K562 (cell line): Measurements from ENCODE around the gene CD4. TPM values are rescaled to one million over a fixed set of nuclear protein-coding genes. Genes with fewer than 3 reads are reported as not detected.

Experiments
- CBFA2T3 ChIP-seq: fragments of 450-650 bp; IDR thresholded peaks from 2 replicates; pipeline ENCODE4 v1.6.1; 2017
- CXXC5 ChIP-seq: fragments of 250-450 bp; sonication (Bioruptor Pico); IDR thresholded peaks from 2 replicates; pipeline ENCODE4 v1.8.0; 2022; ENCODE audit warnings: inconsistent platforms, mild to moderate bottlenecking, moderate library complexity
- ESRRB ChIP-seq: fragments of 250-450 bp; sonication (Bioruptor Pico); IDR thresholded peaks from 2 replicates; pipeline ENCODE4 v1.5.0; 2020; ENCODE audit warnings: mild to moderate bottlenecking, moderate library complexity, borderline replicate concordance
- ETV5 ChIP-seq: sonication (generic); formaldehyde crosslinking; IDR thresholded peaks from 2 replicates; pipeline ENCODE4 v1.4.0; 2020; ENCODE audit warnings: low read depth, mild to moderate bottlenecking, missing genetic modification reagents
- FOSL1 ChIP-seq: fragments of 200-800 bp; sonication (Bioruptor generic); conservative IDR thresholded peaks from 2 replicates; pipeline ENCODE4 v1.6.1; 2016; ENCODE audit warnings: missing genetic modification characterization, missing compliant biosample characterization
- FOXP1 ChIP-seq: sonication (generic); formaldehyde crosslinking; IDR thresholded peaks from 2 replicates; pipeline ENCODE4 v1.8.0; 2022; ENCODE audit warnings: mild to moderate bottlenecking, missing genetic modification reagents
- KLF1 ChIP-seq: fragments of 450-650 bp; IDR thresholded peaks from 2 replicates; pipeline ENCODE4 v1.6.1; 2016; ENCODE audit warnings: missing genetic modification characterization, missing compliant biosample characterization
- NBN ChIP-seq: fragments of 450-650 bp; IDR thresholded peaks from 2 replicates; pipeline ENCODE4 v1.6.1; 2016; ENCODE audit warnings: low read depth, mild to moderate bottlenecking
- OTX1 ChIP-seq: fragments of 450-650 bp; formaldehyde crosslinking; IDR thresholded peaks from 2 replicates; pipeline ENCODE4 v1.4.0; 2022; ENCODE audit warnings: mild to moderate bottlenecking
- PHF8 ChIP-seq: fragments of 200-600 bp; sonication (generic); IDR thresholded peaks from 2 replicates; pipeline ENCODE4 v1.6.1; 2012; ENCODE audit warnings: mixed run types, mild to moderate bottlenecking, inconsistent platforms, low read length, moderate library complexity, borderline replicate concordance
- STAG1 ChIP-seq: sonication (generic); formaldehyde crosslinking; IDR thresholded peaks from 2 replicates; pipeline ENCODE4 v1.5.0; 2020; ENCODE audit warnings: missing genetic modification reagents, borderline replicate concordance
- TFAP4 ChIP-seq: sonication (generic); formaldehyde crosslinking; IDR thresholded peaks from 2 replicates; pipeline ENCODE4 v1.8.0; 2022; ENCODE audit warnings: missing genetic modification reagents, mild to moderate bottlenecking, moderate library complexity, borderline replicate concordance
- XRCC3 ChIP-seq: fragments of 450-650 bp; IDR thresholded peaks from 2 replicates; pipeline ENCODE4 v1.6.1; 2017; ENCODE audit warnings: mild to moderate bottlenecking, moderate library complexity
- ZFX ChIP-seq: sonication (generic); formaldehyde crosslinking; IDR thresholded peaks from 2 replicates; pipeline ENCODE4 v1.8.0; 2022; ENCODE audit warnings: mild to moderate bottlenecking, missing genetic modification reagents, moderate library complexity
- ZNF780A ChIP-seq: fragments of 250-450 bp; sonication (Bioruptor Pico); IDR thresholded peaks from 2 replicates; pipeline ENCODE4 v1.5.0; 2021; ENCODE audit warnings: mild to moderate bottlenecking
- ZSCAN29 ChIP-seq: fragments of 450-650 bp; IDR thresholded peaks from 2 replicates; pipeline ENCODE4 v1.6.1; 2017
- polyA plus RNA-seq, 8 experiments: library from polyadenylated mRNA; depleted of rRNA in 4 of 8; stranded (reverse) in 5 of 8; unstranded in 3 of 8; fragments of >200 nt; fragmentation: Nextera tagmentation in 2 of 8; fragmentation: Illumina TruSeq in 1 of 8; extraction: Ambion mirVana in 2 of 8; extraction: Trizol in 1 of 8; gene quantifications; 2 replicates each; pipeline versions ENCODE4 v1.2.1 to v1.2.3, GENCODE V29; 2011 to 2014; ENCODE audit warnings: inconsistent platforms in 1 of 8, missing spikeins in 1 of 8
- total RNA-seq, 7 experiments: library from RNA; depleted of rRNA in 6 of 7; stranded (reverse); fragments of >200 nt in 6 of 7; fragmentation: Illumina TruSeq in 2 of 7; extraction: Trizol in 2 of 7; gene quantifications; 2 replicates each; pipeline versions ENCODE4 v1.2.1 to v1.2.3, GENCODE V29; 2011 to 2021; ENCODE audit warnings: low replicate concordance in 1 of 7
- TF ChIP-seq, protein P1 (sequence below): fragments of 450-650 bp; IDR thresholded peaks from 2 replicates; pipeline ENCODE4 v1.6.1; 2016; ENCODE audit warnings: mild to moderate bottlenecking, moderate library complexity

CD4 gene
- total and polyA plus RNA-seq, 9 of the 15 experiments (the other 6 are each of a cell fraction or from before 2014, with no cell fraction given), result 0.06 to 0.27 (median 0.09) TPM; not detected in 5

- TF ChIP-seq, protein P1, sequence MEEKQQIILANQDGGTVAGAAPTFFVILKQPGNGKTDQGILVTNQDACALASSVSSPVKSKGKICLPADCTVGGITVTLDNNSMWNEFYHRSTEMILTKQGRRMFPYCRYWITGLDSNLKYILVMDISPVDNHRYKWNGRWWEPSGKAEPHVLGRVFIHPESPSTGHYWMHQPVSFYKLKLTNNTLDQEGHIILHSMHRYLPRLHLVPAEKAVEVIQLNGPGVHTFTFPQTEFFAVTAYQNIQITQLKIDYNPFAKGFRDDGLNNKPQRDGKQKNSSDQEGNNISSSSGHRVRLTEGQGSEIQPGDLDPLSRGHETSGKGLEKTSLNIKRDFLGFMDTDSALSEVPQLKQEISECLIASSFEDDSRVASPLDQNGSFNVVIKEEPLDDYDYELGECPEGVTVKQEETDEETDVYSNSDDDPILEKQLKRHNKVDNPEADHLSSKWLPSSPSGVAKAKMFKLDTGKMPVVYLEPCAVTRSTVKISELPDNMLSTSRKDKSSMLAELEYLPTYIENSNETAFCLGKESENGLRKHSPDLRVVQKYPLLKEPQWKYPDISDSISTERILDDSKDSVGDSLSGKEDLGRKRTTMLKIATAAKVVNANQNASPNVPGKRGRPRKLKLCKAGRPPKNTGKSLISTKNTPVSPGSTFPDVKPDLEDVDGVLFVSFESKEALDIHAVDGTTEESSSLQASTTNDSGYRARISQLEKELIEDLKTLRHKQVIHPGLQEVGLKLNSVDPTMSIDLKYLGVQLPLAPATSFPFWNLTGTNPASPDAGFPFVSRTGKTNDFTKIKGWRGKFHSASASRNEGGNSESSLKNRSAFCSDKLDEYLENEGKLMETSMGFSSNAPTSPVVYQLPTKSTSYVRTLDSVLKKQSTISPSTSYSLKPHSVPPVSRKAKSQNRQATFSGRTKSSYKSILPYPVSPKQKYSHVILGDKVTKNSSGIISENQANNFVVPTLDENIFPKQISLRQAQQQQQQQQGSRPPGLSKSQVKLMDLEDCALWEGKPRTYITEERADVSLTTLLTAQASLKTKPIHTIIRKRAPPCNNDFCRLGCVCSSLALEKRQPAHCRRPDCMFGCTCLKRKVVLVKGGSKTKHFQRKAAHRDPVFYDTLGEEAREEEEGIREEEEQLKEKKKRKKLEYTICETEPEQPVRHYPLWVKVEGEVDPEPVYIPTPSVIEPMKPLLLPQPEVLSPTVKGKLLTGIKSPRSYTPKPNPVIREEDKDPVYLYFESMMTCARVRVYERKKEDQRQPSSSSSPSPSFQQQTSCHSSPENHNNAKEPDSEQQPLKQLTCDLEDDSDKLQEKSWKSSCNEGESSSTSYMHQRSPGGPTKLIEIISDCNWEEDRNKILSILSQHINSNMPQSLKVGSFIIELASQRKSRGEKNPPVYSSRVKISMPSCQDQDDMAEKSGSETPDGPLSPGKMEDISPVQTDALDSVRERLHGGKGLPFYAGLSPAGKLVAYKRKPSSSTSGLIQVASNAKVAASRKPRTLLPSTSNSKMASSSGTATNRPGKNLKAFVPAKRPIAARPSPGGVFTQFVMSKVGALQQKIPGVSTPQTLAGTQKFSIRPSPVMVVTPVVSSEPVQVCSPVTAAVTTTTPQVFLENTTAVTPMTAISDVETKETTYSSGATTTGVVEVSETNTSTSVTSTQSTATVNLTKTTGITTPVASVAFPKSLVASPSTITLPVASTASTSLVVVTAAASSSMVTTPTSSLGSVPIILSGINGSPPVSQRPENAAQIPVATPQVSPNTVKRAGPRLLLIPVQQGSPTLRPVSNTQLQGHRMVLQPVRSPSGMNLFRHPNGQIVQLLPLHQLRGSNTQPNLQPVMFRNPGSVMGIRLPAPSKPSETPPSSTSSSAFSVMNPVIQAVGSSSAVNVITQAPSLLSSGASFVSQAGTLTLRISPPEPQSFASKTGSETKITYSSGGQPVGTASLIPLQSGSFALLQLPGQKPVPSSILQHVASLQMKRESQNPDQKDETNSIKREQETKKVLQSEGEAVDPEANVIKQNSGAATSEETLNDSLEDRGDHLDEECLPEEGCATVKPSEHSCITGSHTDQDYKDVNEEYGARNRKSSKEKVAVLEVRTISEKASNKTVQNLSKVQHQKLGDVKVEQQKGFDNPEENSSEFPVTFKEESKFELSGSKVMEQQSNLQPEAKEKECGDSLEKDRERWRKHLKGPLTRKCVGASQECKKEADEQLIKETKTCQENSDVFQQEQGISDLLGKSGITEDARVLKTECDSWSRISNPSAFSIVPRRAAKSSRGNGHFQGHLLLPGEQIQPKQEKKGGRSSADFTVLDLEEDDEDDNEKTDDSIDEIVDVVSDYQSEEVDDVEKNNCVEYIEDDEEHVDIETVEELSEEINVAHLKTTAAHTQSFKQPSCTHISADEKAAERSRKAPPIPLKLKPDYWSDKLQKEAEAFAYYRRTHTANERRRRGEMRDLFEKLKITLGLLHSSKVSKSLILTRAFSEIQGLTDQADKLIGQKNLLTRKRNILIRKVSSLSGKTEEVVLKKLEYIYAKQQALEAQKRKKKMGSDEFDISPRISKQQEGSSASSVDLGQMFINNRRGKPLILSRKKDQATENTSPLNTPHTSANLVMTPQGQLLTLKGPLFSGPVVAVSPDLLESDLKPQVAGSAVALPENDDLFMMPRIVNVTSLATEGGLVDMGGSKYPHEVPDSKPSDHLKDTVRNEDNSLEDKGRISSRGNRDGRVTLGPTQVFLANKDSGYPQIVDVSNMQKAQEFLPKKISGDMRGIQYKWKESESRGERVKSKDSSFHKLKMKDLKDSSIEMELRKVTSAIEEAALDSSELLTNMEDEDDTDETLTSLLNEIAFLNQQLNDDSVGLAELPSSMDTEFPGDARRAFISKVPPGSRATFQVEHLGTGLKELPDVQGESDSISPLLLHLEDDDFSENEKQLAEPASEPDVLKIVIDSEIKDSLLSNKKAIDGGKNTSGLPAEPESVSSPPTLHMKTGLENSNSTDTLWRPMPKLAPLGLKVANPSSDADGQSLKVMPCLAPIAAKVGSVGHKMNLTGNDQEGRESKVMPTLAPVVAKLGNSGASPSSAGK, result peak; percentile 55; the same call in 1 of the 2 replicates
- TF ChIP-seq ZNF780A (CRISPR knock-in tag) (no peak), ZFX (peak; percentile 84), ESRRB (CRISPR knock-in tag) (no peak), CBFA2T3 (peak; percentile 64), ZSCAN29 (no peak), FOXP1 (0 out of 2 replicates have a peak, but pooled peaks have one; percentile 5), KLF1 (tag) (no peak), FOSL1 (tag) (no peak), CXXC5 (CRISPR knock-in tag) (peak; percentile 48), NBN (0 out of 2 replicates have a peak, but pooled peaks have one; percentile 17), ETV5 (peak; percentile 20; the same call in 1 of the 2 replicates), STAG1 (no peak), XRCC3 (no peak), PHF8 (peak; percentile 35; the same call in 1 of the 2 replicates), TFAP4 (CRISPR knock-in tag) (0 out of 2 replicates have a peak, but pooled peaks have one; percentile 26), OTX1 (CRISPR knock-in tag) (0 out of 2 replicates have a peak, but pooled peaks have one; percentile 1)
Observed at GRCh38 chr12:6828781-6829535, 39.6 kb downstream of the CD4 start (continued).
